GM12878 (cell line): ENCODE data around the gene LYPLAL1. TPM values are rescaled to one million over a fixed set of nuclear protein-coding genes. Genes with fewer than 3 reads are reported as not detected.

ENCODE experiments used
- ATAC-seq: fragments of 200-7000 bp; cut with Tn5 transposase; 3 replicates; pipeline ENCODE4 v1.9.1; 2020; ENCODE audit warnings: mild to moderate bottlenecking, moderate library complexity
- BruUV-seq: library from RNA; stranded (reverse); fragments of 400-500 nt; replicated peaks from 2 replicates; lab custom pipeline; 2021; lab: Mats Ljungman, UMichigan
- CTCF ChIA-PET: fragments of 300-600 bp; sonication (Branson Sonifier 250); formaldehyde crosslinking; extraction: SDS; loops from one replicate; lab custom pipeline; 2021; ENCODE audit warnings: inconsistent platforms; lab: Yijun Ruan, JAX
- POLR2A ChIA-PET: fragments of 350-600 bp; formaldehyde crosslinking; extraction: SDS; loops from one replicate; lab custom pipeline; 2021; ENCODE audit warnings: inconsistent platforms; lab: Charles Lee
- RAD21 ChIA-PET: fragments of 300-600 bp; sonication (Branson Sonifier 250); formaldehyde crosslinking; loops from one replicate; lab custom pipeline; 2023; ENCODE audit warnings: antibody characterized with exemption; ENCODE audit not compliant: unreplicated experiment; lab: Charles Lee
- SMC1A ChIA-PET: fragments of 300-600 bp; sonication (Branson Sonifier 250); formaldehyde crosslinking; loops from one replicate; lab custom pipeline; 2023; ENCODE audit not compliant: unreplicated experiment, uncharacterized antibody; lab: Charles Lee
- DNase-seq: peaks from one replicate; pipeline ENCODE4 v3.0.0-alpha.2; 2011; ENCODE audit warnings: low read depth, low spot score
- FAIRE-seq: peaks from 3 replicates; lab custom pipeline; 2011; peaks lifted over from hg19 to GRCh38; lab: Jason Lieb, UNC
- H2AFZ ChIP-seq: 2 replicates; pipeline ENCODE4 v1.6.0; 2011; ENCODE audit warnings: low read depth, low read length, control low read depth; ENCODE audit not compliant: control insufficient read depth
- H3K27ac ChIP-seq: 2 replicates; pipeline ENCODE4 v1.5.1; 2011; ENCODE audit warnings: control low read depth; ENCODE audit not compliant: control insufficient read depth, insufficient read depth
- H3K27me3 ChIP-seq, 2 experiments: replicated peaks in 1 of 2; 2 replicates each; pipeline versions ENCODE4 v1.6.0 to v1.6.1; 2011; ENCODE audit warnings: low read length in 1 of 2; ENCODE audit not compliant: control insufficient read depth in 2 of 2, insufficient read depth in 2 of 2
- H3K36me3 ChIP-seq, 2 experiments: 2 replicates each; pipeline ENCODE4 v1.5.1; 2011; ENCODE audit warnings: low read length in 1 of 2; ENCODE audit not compliant: control insufficient read depth in 2 of 2, insufficient read depth in 2 of 2
- H3K4me1 ChIP-seq: 2 replicates; pipeline ENCODE4 v1.6.1; 2011; ENCODE audit warnings: mild to moderate bottlenecking, low read length, moderate library complexity, mixed read lengths; ENCODE audit not compliant: control insufficient read depth, insufficient read depth
- H3K4me2 ChIP-seq: 2 replicates; pipeline ENCODE4 v1.6.0; 2011; ENCODE audit warnings: control low read depth; ENCODE audit not compliant: control insufficient read depth, insufficient read depth
- H3K4me3 ChIP-seq: fragments of 200-600 bp; sonication (generic); 2 replicates; pipeline ENCODE4 v1.5.1; 2016
- H3K79me2 ChIP-seq: 2 replicates; pipeline ENCODE4 v1.6.0; 2011; ENCODE audit warnings: low read length; ENCODE audit not compliant: control insufficient read depth, insufficient read depth
- H3K9ac ChIP-seq: 2 replicates; pipeline ENCODE4 v1.8.0; 2011; ENCODE audit warnings: low read length, control low read depth, mixed read lengths; ENCODE audit not compliant: control insufficient read depth, insufficient read depth
- H3K9me3 ChIP-seq: replicated peaks from 3 replicates; pipeline ENCODE4 v1.5.1; 2011; ENCODE audit warnings: mild to moderate bottlenecking, low read length; ENCODE audit not compliant: control insufficient read depth, insufficient read depth
- H4K20me1 ChIP-seq: 2 replicates; pipeline ENCODE4 v1.6.0; 2011; ENCODE audit not compliant: control insufficient read depth, insufficient read depth
- ATF7 ChIP-seq: fragments of 450-650 bp; IDR thresholded peaks from 2 replicates; pipeline ENCODE4 v1.6.1; 2016; ENCODE audit warnings: low read depth, mild to moderate bottlenecking
- BCL11A ChIP-seq: IDR thresholded peaks from 2 replicates; pipeline ENCODE4 v1.6.1; 2011; ENCODE audit warnings: low read depth, low read length
- BMI1 ChIP-seq: fragments of 450-650 bp; IDR thresholded peaks from 2 replicates; pipeline ENCODE4 v1.6.1; 2016; ENCODE audit warnings: mild to moderate bottlenecking, moderate library complexity, borderline replicate concordance
- CREB1 ChIP-seq: IDR thresholded peaks from 2 replicates; pipeline ENCODE4 v1.6.1; 2012; ENCODE audit warnings: low read depth, mild to moderate bottlenecking, inconsistent platforms
- EGR1 ChIP-seq, 2 experiments: IDR thresholded peaks; 1 replicate in 1 of 2; 2 replicates in 1 of 2; pipeline ENCODE4 v1.6.1; 2011 to 2012; ENCODE audit warnings: low read depth in 2 of 2, low read length in 2 of 2, borderline replicate concordance in 1 of 2, mild to moderate bottlenecking in 1 of 2, moderate library complexity in 1 of 2
- ELK1 ChIP-seq: IDR thresholded peaks from 2 replicates; pipeline ENCODE4 v1.6.1; 2012; ENCODE audit warnings: low read depth, low read length, improper control_type of control experiment
- EP300 ChIP-seq, 2 experiments: fragments of 150-350 bp in 1 of 2; IDR thresholded peaks; 2 replicates each; pipeline ENCODE4 v1.6.1; 2011 to 2012; ENCODE audit warnings: low read depth in 2 of 2, low read length in 2 of 2, borderline replicate concordance in 1 of 2, improper control_type of control experiment in 1 of 2, inconsistent platforms in 1 of 2; ENCODE audit not compliant: control insufficient read depth in 1 of 2
- HDAC6 ChIP-seq: fragments of 200-600 bp; sonication (generic); IDR thresholded peaks from one replicate; pipeline ENCODE4 v1.8.0; 2017; ENCODE audit warnings: antibody characterized with exemption; ENCODE audit not compliant: unreplicated experiment
- JUNB ChIP-seq: IDR thresholded peaks from 2 replicates; pipeline ENCODE4 v1.6.1; 2016; ENCODE audit warnings: antibody characterized with exemption, mild to moderate bottlenecking
- MYC ChIP-seq: IDR thresholded peaks from 2 replicates; pipeline ENCODE4 v1.6.1; 2011; ENCODE audit warnings: mild to moderate bottlenecking, low read length, moderate library complexity, inconsistent platforms; ENCODE audit not compliant: insufficient read depth, insufficient replicate concordance, insufficient read length, severe bottlenecking
- POU2F2 ChIP-seq: IDR thresholded peaks from 3 replicates; pipeline ENCODE4 v1.6.1; 2011; ENCODE audit warnings: low read depth, mild to moderate bottlenecking, low read length, borderline replicate concordance
- RB1 ChIP-seq: fragments of 450-650 bp; formaldehyde crosslinking; IDR thresholded peaks from 2 replicates; pipeline ENCODE4 v1.6.1; 2017; ENCODE audit warnings: mild to moderate bottlenecking, borderline replicate concordance
- RBBP5 ChIP-seq: fragments of 200-600 bp; sonication (generic); conservative IDR thresholded peaks from 2 replicates; pipeline ENCODE4 v1.6.1; 2016
- SMARCA5 ChIP-seq: fragments of 450-650 bp; IDR thresholded peaks from 2 replicates; pipeline ENCODE4 v1.6.1; 2017; ENCODE audit warnings: mild to moderate bottlenecking
- YY1 ChIP-seq: IDR thresholded peaks from 2 replicates; pipeline ENCODE4 v1.6.1; 2011; ENCODE audit warnings: low read depth, mild to moderate bottlenecking, low read length
- ZNF217 ChIP-seq: fragments of 450-650 bp; IDR thresholded peaks from 2 replicates; pipeline ENCODE4 v1.6.1; 2017; ENCODE audit warnings: antibody characterized with exemption, mild to moderate bottlenecking
- ZNF622 ChIP-seq: fragments of 450-650 bp; IDR thresholded peaks from 2 replicates; pipeline ENCODE4 v1.6.1; 2017; ENCODE audit warnings: mild to moderate bottlenecking, inconsistent platforms
- in situ Hi-C: fragments of 300-500 bp; cut with MboI; formaldehyde crosslinking; loops from 9 replicates; pipeline ENCODE4 v1.14.3; 2018; ENCODE audit warnings: mixed read lengths
- intact Hi-C: fragments of 100-400 bp; cut with micrococcal nuclease; formaldehyde crosslinking; loops from one replicate; pipeline ENCODE4 v1.14.2; 2022; ENCODE audit not compliant: unreplicated experiment
- polyA plus RNA-seq, 11 experiments: library from polyadenylated mRNA; depleted of rRNA in 4 of 11; unstranded in 6 of 11; stranded (reverse) in 5 of 11; fragments of >200 nt; fragmentation: Nextera tagmentation in 4 of 11; fragmentation: Illumina TruSeq in 1 of 11; extraction: Ambion mirVana in 4 of 11; extraction: Trizol in 1 of 11; gene quantifications; 1 replicate in 1 of 11; 2 replicates in 10 of 11; pipeline versions ENCODE4 v1.2.1 to v1.2.3, GENCODE V29; 2011 to 2016; ENCODE audit warnings: inconsistent platforms in 2 of 11, missing spikeins in 2 of 11, low read depth in 1 of 11
- total RNA-seq, 4 experiments: library from RNA; depleted of rRNA in 3 of 4; stranded (reverse); fragments of >200 nt in 3 of 4; fragmentation: Illumina TruSeq in 1 of 4; extraction: Trizol in 1 of 4; gene quantifications; 2 replicates each; pipeline versions ENCODE4 v1.2.1 to v1.2.3, GENCODE V29; 2013 to 2021
- TF ChIP-seq, protein P1 (sequence below), 3 experiments: IDR thresholded peaks in 2 of 3; conservative IDR thresholded peaks in 1 of 3; 2 replicates each; pipeline ENCODE4 v1.5.1; 2011; ENCODE audit warnings: low read depth in 3 of 3, low read length in 3 of 3, mild to moderate bottlenecking in 3 of 3, control low read depth in 2 of 3, moderate library complexity in 2 of 3, inconsistent platforms in 1 of 3, mixed read lengths in 1 of 3; ENCODE audit not compliant: control insufficient read depth in 2 of 3, insufficient read depth in 1 of 3; ENCODE audit errors: extremely low read depth in 1 of 3

LYPLAL1 gene
- total and polyA plus RNA-seq, 10 of the 15 experiments (the other 5 are each of a cell fraction or from before 2014, with no cell fraction given): 19.4 to 112 (median 40.5) TPM

DNA sequence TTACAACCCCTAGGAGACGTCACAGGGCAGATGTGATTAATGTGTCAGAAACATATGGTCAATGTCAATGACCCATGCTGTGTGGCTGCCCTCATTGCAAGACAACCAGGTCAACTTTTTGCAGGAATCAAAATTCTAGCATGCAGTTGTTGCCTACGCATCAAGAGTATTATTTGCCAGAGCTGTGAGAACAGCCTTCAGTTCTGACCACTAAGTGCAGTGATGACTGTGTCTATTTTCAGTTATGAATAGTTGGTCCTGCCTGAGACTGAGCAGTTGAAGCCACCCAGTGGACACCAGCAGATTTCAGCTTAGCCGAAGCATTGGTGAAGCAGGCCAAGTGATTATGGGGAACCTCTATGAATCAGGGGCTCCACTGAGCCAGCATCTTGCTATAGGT, 47.3 kb downstream of the LYPLAL1 start (continued):
- TF ChIP-seq HDAC6 (no peak), BCL11A (peak; percentile 82; the same call in 1 of the 2 replicates), POU2F2 (peak; percentile 68; the same call in 2 of the 3 replicates), ELK1 (no peak), EP300 (IDR thresholded peaks at IDR 0.05; ENCODE audit: borderline replicate concordance in 1 of 2, control insufficient read depth in 1 of 2, low read depth in 2 of 2, low read length in 2 of 2) (peak; percentile 48 to 71; a peak in 3 of 4 replicates), EGR1 (IDR thresholded peaks at IDR 0.05; ENCODE audit: borderline replicate concordance in 1 of 2, low read depth in 2 of 2, low read length in 2 of 2) (no peak), RBBP5 (no peak)
- TF ChIP-seq, protein P1, sequence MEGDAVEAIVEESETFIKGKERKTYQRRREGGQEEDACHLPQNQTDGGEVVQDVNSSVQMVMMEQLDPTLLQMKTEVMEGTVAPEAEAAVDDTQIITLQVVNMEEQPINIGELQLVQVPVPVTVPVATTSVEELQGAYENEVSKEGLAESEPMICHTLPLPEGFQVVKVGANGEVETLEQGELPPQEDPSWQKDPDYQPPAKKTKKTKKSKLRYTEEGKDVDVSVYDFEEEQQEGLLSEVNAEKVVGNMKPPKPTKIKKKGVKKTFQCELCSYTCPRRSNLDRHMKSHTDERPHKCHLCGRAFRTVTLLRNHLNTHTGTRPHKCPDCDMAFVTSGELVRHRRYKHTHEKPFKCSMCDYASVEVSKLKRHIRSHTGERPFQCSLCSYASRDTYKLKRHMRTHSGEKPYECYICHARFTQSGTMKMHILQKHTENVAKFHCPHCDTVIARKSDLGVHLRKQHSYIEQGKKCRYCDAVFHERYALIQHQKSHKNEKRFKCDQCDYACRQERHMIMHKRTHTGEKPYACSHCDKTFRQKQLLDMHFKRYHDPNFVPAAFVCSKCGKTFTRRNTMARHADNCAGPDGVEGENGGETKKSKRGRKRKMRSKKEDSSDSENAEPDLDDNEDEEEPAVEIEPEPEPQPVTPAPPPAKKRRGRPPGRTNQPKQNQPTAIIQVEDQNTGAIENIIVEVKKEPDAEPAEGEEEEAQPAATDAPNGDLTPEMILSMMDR (IDR thresholded peaks at IDR 0.05 in 2 of 3, conservative IDR thresholded peaks at IDR 0.05 in 1 of 3; ENCODE audit: control insufficient read depth in 2 of 3, extremely low read depth in 1 of 3, insufficient read depth in 1 of 3, low read depth in 3 of 3, low read length in 3 of 3): peak; percentile 42 to 55 (median 44); a peak in 4 of 6 replicates

- intact Hi-C loops: no loop called here
These were observed 49.8 kb downstream of the LYPLAL1 start for GRCh38 chr1:219223496-219223895.

More at GRCh38 chr1:219223496-219223895, 49.8 kb downstream of the LYPLAL1 start:
- Histone ChIP-seq H3K9ac (no peak overlapping the region), H3K79me2 (no peaks in the 10 kb centered on the region), H3K4me1 (peaks cover 4% of the 10 kb centered on the region; the same call in 1 of the 2 replicates), H3K4me3 (no peak overlapping the region), H4K20me1 (no peaks in the 10 kb centered on the region), H3K4me2 (no peak overlapping the region), H3K9me3 (no peaks in the 10 kb centered on the region; the same call in 2 of the 3 replicates)
- ChIA-PET SMC1A (no interaction called here), POLR2A (no interaction called here), RAD21 (no interaction called here)
- DNase-seq (no peak), ATAC-seq (no peak)
- no TSS peak for BruUV-seq
- in situ Hi-C loops: no loop called here
- TF ChIP-seq ATF7 (no peak), ZNF217 (no peak), EGR1 (IDR thresholded peaks at IDR 0.05; ENCODE audit: borderline replicate concordance in 1 of 2, low read depth in 2 of 2, low read length in 2 of 2) (no peak), SMARCA5 (no peak), ZNF622 (no peak), BMI1 (no peak), JUNB (no peak), MYC (no peak), YY1 (no peak), CREB1 (no peak), RB1 (no peak)
- TF ChIP-seq, all 136 proteins: peak for 0
- CTCF ChIA-PET: interaction anchor here (1.5 kb wide), 1 partner anchor 16 kb away, joined by 3 read pairs; no protein-coding TSS in a partner anchor
- no peak for FAIRE-seq
- no peak overlapping the region for H2AFZ ChIP-seq
- H3K36me3 ChIP-seq: no peaks in the 10 kb centered on the region
- no peaks in the 10 kb centered on the region for H3K27me3 ChIP-seq
- H3K27ac ChIP-seq: no peak overlapping the region
